GM23338 (cell line): ENCODE data around the gene ZNF45.

Experiments
- CREB1 ChIP-seq: fragments of 250-450 bp; sonication (Bioruptor Pico); IDR thresholded peaks from 2 replicates; pipeline ENCODE4 v1.5.0; 2020; ENCODE audit warnings: low read depth, mild to moderate bottlenecking, moderate library complexity
- CTCF ChIP-seq, 2 experiments: fragments of 200-600 bp in 1 of 2; sonication (generic) in 1 of 2; conservative IDR thresholded peaks; 2 replicates each; pipeline versions ENCODE4 v1.5.1 to v1.6.1; 2016 to 2017; ENCODE audit warnings: antibody characterized with exemption in 2 of 2, low read depth in 2 of 2, mild to moderate bottlenecking in 2 of 2, moderate library complexity in 1 of 2
- ETS1 ChIP-seq: IDR thresholded peaks from 2 replicates; pipeline ENCODE4 v1.6.1; 2016; ENCODE audit warnings: antibody characterized with exemption
- EZH2 ChIP-seq: fragments of 200-600 bp; sonication (generic); IDR thresholded peaks from one replicate; pipeline ENCODE4 v1.8.0; 2017; ENCODE audit warnings: antibody characterized with exemption, mild to moderate bottlenecking, low read depth; ENCODE audit not compliant: unreplicated experiment
- EZH2phosphoT487 ChIP-seq: fragments of 200-600 bp; sonication (generic); IDR thresholded peaks from one replicate; pipeline ENCODE4 v1.8.1; 2018; ENCODE audit warnings: antibody characterized with exemption; ENCODE audit not compliant: unreplicated experiment
- JUNB ChIP-seq: IDR thresholded peaks from one replicate; pipeline ENCODE4 v1.6.1; 2016; ENCODE audit warnings: antibody characterized with exemption; ENCODE audit not compliant: unreplicated experiment
- NANOG ChIP-seq: IDR thresholded peaks from 2 replicates; pipeline ENCODE4 v1.6.1; 2016; ENCODE audit warnings: antibody characterized with exemption, borderline replicate concordance
- POLR2AphosphoS5 ChIP-seq: IDR thresholded peaks from 2 replicates; pipeline ENCODE4 v1.6.1; 2016; ENCODE audit warnings: antibody characterized with exemption, low read depth
- REST ChIP-seq: IDR thresholded peaks from one replicate; pipeline ENCODE4 v1.6.1; 2018; ENCODE audit warnings: antibody characterized with exemption; ENCODE audit not compliant: unreplicated experiment
- ZNF114 ChIP-seq: fragments of 250-450 bp; sonication (Bioruptor Pico); IDR thresholded peaks from 2 replicates; pipeline ENCODE4 v1.5.0; 2020; ENCODE audit warnings: mild to moderate bottlenecking, moderate library complexity
- ZNF331 ChIP-seq: fragments of 250-450 bp; sonication (Bioruptor Pico); IDR thresholded peaks from 2 replicates; pipeline ENCODE4 v1.5.0; 2020; ENCODE audit warnings: low read depth, mild to moderate bottlenecking, moderate library complexity

GRCh38 chr19:43905897-43906296, 29.2 kb downstream of the ZNF45 start:
- TF ChIP-seq CTCF (conservative IDR thresholded peaks at IDR 0.05; ENCODE audit: low read depth in 2 of 2) (no peak), EZH2phosphoT487 (no peak), EZH2 (no peak), REST (no peak), POLR2AphosphoS5 (no peak), CREB1 (no peak), ZNF114 (no peak), NANOG (no peak), ETS1 (no peak), JUNB (no peak), ZNF331 (CRISPR knock-in tag) (no peak)
